Measurements from ENCODE around the gene UNC5C.

DNA sequence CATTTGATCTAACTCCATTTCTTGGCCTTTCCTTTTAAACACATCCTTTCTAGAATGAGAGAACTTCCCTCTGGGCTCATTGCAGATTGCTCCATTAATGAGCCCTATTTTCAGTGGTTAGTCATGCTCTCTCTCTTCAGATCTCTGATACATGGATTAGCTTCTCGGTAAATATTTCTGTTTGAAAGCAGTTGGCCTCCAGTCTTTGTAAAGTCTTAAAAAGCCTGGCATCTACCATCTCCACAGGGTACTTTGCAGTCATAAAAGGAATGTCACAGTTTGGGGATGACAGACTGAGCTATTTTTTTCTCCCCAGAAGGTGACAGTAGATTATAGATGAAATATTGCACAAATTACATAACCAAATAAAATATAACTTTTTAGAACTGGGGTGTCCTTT lies 72.7 kb downstream of the UNC5C start:
- TF ChIP-seq, protein P1, sequence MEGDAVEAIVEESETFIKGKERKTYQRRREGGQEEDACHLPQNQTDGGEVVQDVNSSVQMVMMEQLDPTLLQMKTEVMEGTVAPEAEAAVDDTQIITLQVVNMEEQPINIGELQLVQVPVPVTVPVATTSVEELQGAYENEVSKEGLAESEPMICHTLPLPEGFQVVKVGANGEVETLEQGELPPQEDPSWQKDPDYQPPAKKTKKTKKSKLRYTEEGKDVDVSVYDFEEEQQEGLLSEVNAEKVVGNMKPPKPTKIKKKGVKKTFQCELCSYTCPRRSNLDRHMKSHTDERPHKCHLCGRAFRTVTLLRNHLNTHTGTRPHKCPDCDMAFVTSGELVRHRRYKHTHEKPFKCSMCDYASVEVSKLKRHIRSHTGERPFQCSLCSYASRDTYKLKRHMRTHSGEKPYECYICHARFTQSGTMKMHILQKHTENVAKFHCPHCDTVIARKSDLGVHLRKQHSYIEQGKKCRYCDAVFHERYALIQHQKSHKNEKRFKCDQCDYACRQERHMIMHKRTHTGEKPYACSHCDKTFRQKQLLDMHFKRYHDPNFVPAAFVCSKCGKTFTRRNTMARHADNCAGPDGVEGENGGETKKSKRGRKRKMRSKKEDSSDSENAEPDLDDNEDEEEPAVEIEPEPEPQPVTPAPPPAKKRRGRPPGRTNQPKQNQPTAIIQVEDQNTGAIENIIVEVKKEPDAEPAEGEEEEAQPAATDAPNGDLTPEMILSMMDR (IDR thresholded peaks at IDR 0.05) = no peak
- TF ChIP-seq EP300 (IDR thresholded peaks at IDR 0.05) (no peak), POLR2A (IDR thresholded peaks at IDR 0.05) (no peak), POLR2AphosphoS5 (IDR thresholded peaks at IDR 0.05) (no peak)
